Esophagus muscularis mucosa (tissue), 4 donors: ENCODE results near the gene GSC2.

Source experiments
- CTCF ChIP-seq, 3 experiments: fragments of 200-600 bp in 2 of 3; fragments of 450-650 bp in 1 of 3; sonication (generic) in 2 of 3; IDR thresholded peaks; one replicate each; pipeline ENCODE4 v1.5.1; 2017 to 2019; ENCODE audit warnings: antibody characterized with exemption in 3 of 3, mild to moderate bottlenecking in 2 of 3, moderate library complexity in 1 of 3
- EP300 ChIP-seq: sonication (generic); formaldehyde crosslinking; IDR thresholded peaks from one replicate; pipeline ENCODE4 v1.6.1; 2017; ENCODE audit warnings: antibody characterized with exemption
- POLR2A ChIP-seq: fragments of 450-650 bp; IDR thresholded peaks from one replicate; pipeline ENCODE4 v1.6.1; 2017; ENCODE audit warnings: antibody characterized with exemption, moderate library complexity, mild to moderate bottlenecking, low read depth
- POLR2AphosphoS5 ChIP-seq, 2 donors: sonication (generic); formaldehyde crosslinking; IDR thresholded peaks; one replicate each; pipeline ENCODE4 v1.6.1; 2017; ENCODE audit warnings: antibody characterized with exemption in 2 of 2

DNA sequence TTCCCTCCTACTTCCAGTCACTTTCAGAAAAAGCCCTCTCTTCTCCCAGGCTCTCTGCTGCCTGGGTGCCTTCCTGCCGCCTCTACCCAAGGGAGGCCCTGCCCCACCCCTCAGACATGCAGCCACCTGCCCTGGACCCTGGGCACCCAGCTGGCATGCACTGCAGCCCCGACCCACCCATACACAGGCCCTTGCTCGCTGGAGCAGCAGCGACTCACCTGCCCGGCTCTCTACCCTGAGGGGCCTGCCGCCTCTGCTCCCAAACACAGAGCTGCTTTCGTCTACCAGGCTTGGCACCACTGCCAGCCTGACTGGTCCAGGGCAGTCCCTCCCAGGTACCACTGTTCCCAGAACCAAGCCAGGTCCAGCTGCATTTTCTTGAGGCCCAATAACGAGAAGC is 20.2 kb downstream of the GSC2 start:
- TF ChIP-seq POLR2AphosphoS5 (IDR thresholded peaks at IDR 0.05) (no peak), CTCF (IDR thresholded peaks at IDR 0.05) (no peak), EP300 (no peak), POLR2A (no peak)
